Measurements from ENCODE around the gene PABPC5.

Gene PABPC5

GRCh38 chrX:91434351-91435168, at the start of gene PABPC5:
TSS of gene PABPC5 (plus strand) at chrX:91434839. CDS start at chrX:91435578, 739 bp downstream.
- DNase-seq, result no peak

GRCh38 chrX:91389026-91389425, 45.6 kb upstream of the PABPC5 start:
- no peak for DNase-seq

DNA sequence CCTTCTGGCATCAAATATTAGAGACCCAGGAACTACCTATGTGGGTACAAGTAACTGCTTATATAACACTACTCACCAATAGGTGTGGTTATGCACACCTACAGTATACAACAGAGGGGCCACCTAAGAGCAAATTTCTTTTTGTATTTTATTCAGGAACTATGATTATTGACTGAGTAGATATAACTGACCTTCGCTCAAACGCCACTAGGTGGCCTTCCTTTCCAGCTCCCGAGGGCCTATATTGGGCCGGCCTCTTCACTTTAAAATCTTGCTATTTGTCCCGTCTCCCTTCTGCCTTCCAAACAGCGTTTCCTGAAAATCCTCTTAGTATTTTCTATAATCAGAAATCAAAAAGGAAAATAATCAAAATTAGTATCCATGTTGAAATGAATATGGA, 19.9 kb upstream of the PABPC5 start:
- DNase-seq, result no peak

GRCh38 chrX:91435395-91435794, 756 bp downstream of the PABPC5 start:
- no peak for DNase-seq

Data from inflammatory macrophage treated with lipopolysaccharide for 1 hour (primary cell).